MM.1S (cell line): ENCODE measurements around the gene VPS8.

Source experiments
- EZH2 ChIP-seq: fragments of 300-600 bp; sonication (generic); optimal IDR thresholded peaks from 2 replicates; pipeline ENCODE3; 2017; ENCODE audit warnings: low read depth, mild to moderate bottlenecking, antibody characterized with exemption, low read length, mixed read lengths
- EZH2phosphoT487 ChIP-seq: fragments of 300-600 bp; sonication (generic); IDR thresholded peaks from 2 replicates; pipeline ENCODE4 v1.6.1; 2018; ENCODE audit warnings: antibody characterized with exemption, low read length
- TF ChIP-seq, protein P1 (sequence below): fragments of 300-600 bp; sonication (generic); IDR thresholded peaks from 2 replicates; pipeline ENCODE4 v1.5.1; 2016; ENCODE audit warnings: antibody characterized with exemption, low read length, mixed read lengths

DNA sequence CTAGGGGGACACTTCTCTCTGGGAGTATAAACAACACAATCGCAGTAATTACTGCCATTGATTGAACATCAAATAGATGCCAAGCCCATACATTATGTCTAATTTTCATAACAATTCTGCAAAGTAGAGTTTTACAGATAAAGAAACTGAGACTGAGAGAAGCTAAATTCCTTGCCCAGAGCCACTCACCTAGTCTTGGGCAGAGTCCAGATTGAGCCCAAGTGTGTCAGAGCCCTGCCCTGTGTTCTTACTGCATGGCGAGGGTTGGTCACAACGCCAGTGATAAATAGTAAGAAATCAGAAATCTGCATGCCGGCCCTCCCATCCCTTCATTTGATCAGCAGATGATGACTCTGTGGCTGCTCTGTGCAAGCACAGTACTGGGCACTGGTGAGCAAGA lies 234.6 kb downstream of the VPS8 start:
- TF ChIP-seq, protein P1, sequence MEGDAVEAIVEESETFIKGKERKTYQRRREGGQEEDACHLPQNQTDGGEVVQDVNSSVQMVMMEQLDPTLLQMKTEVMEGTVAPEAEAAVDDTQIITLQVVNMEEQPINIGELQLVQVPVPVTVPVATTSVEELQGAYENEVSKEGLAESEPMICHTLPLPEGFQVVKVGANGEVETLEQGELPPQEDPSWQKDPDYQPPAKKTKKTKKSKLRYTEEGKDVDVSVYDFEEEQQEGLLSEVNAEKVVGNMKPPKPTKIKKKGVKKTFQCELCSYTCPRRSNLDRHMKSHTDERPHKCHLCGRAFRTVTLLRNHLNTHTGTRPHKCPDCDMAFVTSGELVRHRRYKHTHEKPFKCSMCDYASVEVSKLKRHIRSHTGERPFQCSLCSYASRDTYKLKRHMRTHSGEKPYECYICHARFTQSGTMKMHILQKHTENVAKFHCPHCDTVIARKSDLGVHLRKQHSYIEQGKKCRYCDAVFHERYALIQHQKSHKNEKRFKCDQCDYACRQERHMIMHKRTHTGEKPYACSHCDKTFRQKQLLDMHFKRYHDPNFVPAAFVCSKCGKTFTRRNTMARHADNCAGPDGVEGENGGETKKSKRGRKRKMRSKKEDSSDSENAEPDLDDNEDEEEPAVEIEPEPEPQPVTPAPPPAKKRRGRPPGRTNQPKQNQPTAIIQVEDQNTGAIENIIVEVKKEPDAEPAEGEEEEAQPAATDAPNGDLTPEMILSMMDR = no peak
- TF ChIP-seq EZH2phosphoT487 (no peak), EZH2 (no peak)
